Trophoblast cell (in vitro differentiated cells and primary cell): ENCODE data around the gene PLEKHJ1.
A peak's percentile ranks its signal among the peaks of the same experiment; 100 is the strongest.

Source experiments
- DNase-seq, 2 donors: peaks; one replicate each; pipeline ENCODE4 v3.0.0-alpha.2; 2016
- H2AFZ ChIP-seq: 2 replicates; pipeline ENCODE4 v1.6.1; 2013; ENCODE audit warnings: low read length, moderate library complexity, mild to moderate bottlenecking; ENCODE audit not compliant: insufficient read depth, poor library complexity
- H2AK5ac ChIP-seq: 2 replicates; pipeline ENCODE4 v1.6.1; 2013; ENCODE audit warnings: mild to moderate bottlenecking, low read length
- H2BK120ac ChIP-seq: 2 replicates; pipeline ENCODE4 v1.6.1; 2013; ENCODE audit warnings: low read length, mild to moderate bottlenecking, moderate library complexity; ENCODE audit not compliant: insufficient read depth, poor library complexity
- H2BK12ac ChIP-seq: 2 replicates; pipeline ENCODE4 v1.6.1; 2013; ENCODE audit warnings: mild to moderate bottlenecking, low read length, moderate library complexity
- H2BK5ac ChIP-seq: 2 replicates; pipeline ENCODE4 v1.6.1; 2013; ENCODE audit warnings: low read length, low read depth, moderate library complexity, mild to moderate bottlenecking; ENCODE audit not compliant: poor library complexity
- H3K14ac ChIP-seq: 2 replicates; pipeline ENCODE4 v1.6.1; 2013; ENCODE audit warnings: mild to moderate bottlenecking, low read length
- H3K18ac ChIP-seq: 2 replicates; pipeline ENCODE4 v1.6.1; 2013; ENCODE audit warnings: mild to moderate bottlenecking, low read length
- H3K23ac ChIP-seq: 2 replicates; pipeline ENCODE4 v1.6.1; 2013; ENCODE audit warnings: low read length
- H3K27ac ChIP-seq: 2 replicates; pipeline ENCODE4 v1.5.1; 2013; ENCODE audit warnings: low read depth, mild to moderate bottlenecking, inconsistent platforms, low read length, moderate library complexity
- H3K27me3 ChIP-seq: 2 replicates; pipeline ENCODE4 v1.6.1; 2013; ENCODE audit warnings: inconsistent platforms, mild to moderate bottlenecking, low read length, moderate library complexity; ENCODE audit not compliant: insufficient read depth
- H3K36me3 ChIP-seq, 2 experiments: 1 replicate in 1 of 2; 2 replicates in 1 of 2; pipeline ENCODE4 v1.6.1; 2013; ENCODE audit warnings: low read length in 2 of 2, mild to moderate bottlenecking in 2 of 2, moderate library complexity in 1 of 2; ENCODE audit not compliant: insufficient read depth in 2 of 2, control insufficient read depth in 1 of 2
- H3K4ac ChIP-seq: 2 replicates; pipeline ENCODE4 v1.6.1; 2013; ENCODE audit warnings: low read depth, mild to moderate bottlenecking, low read length, moderate library complexity
- H3K4me1 ChIP-seq, 2 experiments: 1 replicate in 1 of 2; 2 replicates in 1 of 2; pipeline ENCODE4 v1.6.1; 2013; ENCODE audit warnings: low read length in 2 of 2, mild to moderate bottlenecking in 2 of 2, moderate library complexity in 1 of 2; ENCODE audit not compliant: insufficient read depth in 2 of 2, control insufficient read depth in 1 of 2
- H3K4me2 ChIP-seq: 2 replicates; pipeline ENCODE4 v1.6.1; 2013; ENCODE audit warnings: inconsistent platforms, mild to moderate bottlenecking, low read length, moderate library complexity
- H3K4me3 ChIP-seq: 2 replicates; pipeline ENCODE4 v1.5.1; 2013; ENCODE audit warnings: mild to moderate bottlenecking, low read depth, low read length, inconsistent platforms
- H3K79me1 ChIP-seq: one replicate; pipeline ENCODE4 v1.6.1; 2013; ENCODE audit warnings: low read length
- H3K79me2 ChIP-seq: 2 replicates; pipeline ENCODE4 v1.6.1; 2013; ENCODE audit warnings: low read length, mild to moderate bottlenecking; ENCODE audit not compliant: control insufficient read depth, insufficient read depth, poor library complexity
- H3K9ac ChIP-seq: 2 replicates; pipeline ENCODE4 v1.6.1; 2013; ENCODE audit warnings: mild to moderate bottlenecking, low read length
- H3K9me3 ChIP-seq: 2 replicates; pipeline ENCODE4 v1.6.1; 2013; ENCODE audit warnings: low read depth, mild to moderate bottlenecking, control low read depth, inconsistent platforms, low read length; ENCODE audit not compliant: insufficient read depth
- H4K12ac ChIP-seq: 2 replicates; pipeline ENCODE4 v1.6.1; 2013; ENCODE audit warnings: low read depth, mild to moderate bottlenecking, low read length, moderate library complexity
- H4K8ac ChIP-seq: 2 replicates; pipeline ENCODE4 v1.6.1; 2013; ENCODE audit warnings: low read depth, mild to moderate bottlenecking, low read length, moderate library complexity
- H4K91ac ChIP-seq: one replicate; pipeline ENCODE4 v1.6.1; 2013; ENCODE audit warnings: low read depth, mild to moderate bottlenecking, low read length, moderate library complexity
- WGBS: extraction: QIAGEN DNeasy Blood & Tissue Kit; methylation state at CpG from one replicate; pipeline ENCODE4 v1.1.7; 2013; ENCODE audit warnings: missing lambda C conversion rate; ENCODE audit not compliant: insufficient read length, insufficient coverage; ENCODE audit errors: extremely low coverage; 5-methylcytosine and 5-hydroxymethylcytosine counted together

The PLEKHJ1 gene

DNA sequence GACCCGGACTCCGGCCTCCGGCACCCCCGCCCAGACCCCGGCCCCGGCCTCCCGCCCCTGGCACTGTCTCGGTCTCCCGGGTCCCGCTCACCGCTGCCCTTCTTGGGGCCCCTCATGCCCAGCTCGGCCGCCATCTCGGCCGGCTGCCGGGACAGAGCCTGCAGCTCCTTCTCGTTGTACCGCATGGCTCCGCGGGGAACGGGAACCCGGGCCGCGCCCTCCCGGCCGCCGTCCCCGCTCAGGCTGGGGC lies 140 bp downstream of the PLEKHJ1 start:
- Histone ChIP-seq H3K23ac (no peak overlapping the region), H3K18ac (peak overlapping the region; percentile 77), H3K79me2 (peaks cover 50% of the 10 kb centered on the region), H2BK5ac (peak overlapping the region; percentile 58), H4K12ac (peak overlapping the region; percentile 86), H2AK5ac (no peak overlapping the region), H3K4me1 (peaks cover 12 to 15% of the 10 kb centered on the region in 2 experiments), H2BK12ac (no peak overlapping the region), H3K27me3 (no peaks in the 10 kb centered on the region), H3K4ac (peak overlapping the region; percentile 90), H3K4me2 (peak overlapping the region; percentile 92), H4K8ac (peak overlapping the region; percentile 91), H3K79me1 (peaks cover 16% of the 10 kb centered on the region), H3K14ac (peak overlapping the region; percentile 91), H3K9me3 (peaks cover 2% of the 10 kb centered on the region), H3K36me3 (peaks cover 35 to 43% of the 10 kb centered on the region in 2 experiments), H3K4me3 (peak overlapping the region; percentile 87), H3K27ac (peak overlapping the region; percentile 63), H3K9ac (peak overlapping the region; percentile 87), H2BK120ac (peak overlapping the region; percentile 56), H4K91ac (peak overlapping the region; percentile 79), H2AFZ (peak overlapping the region; percentile 59)
- DNase-seq: no peak
- no CpG with 5 or more reads among the region's 28 CpGs for WGBS

DNA sequence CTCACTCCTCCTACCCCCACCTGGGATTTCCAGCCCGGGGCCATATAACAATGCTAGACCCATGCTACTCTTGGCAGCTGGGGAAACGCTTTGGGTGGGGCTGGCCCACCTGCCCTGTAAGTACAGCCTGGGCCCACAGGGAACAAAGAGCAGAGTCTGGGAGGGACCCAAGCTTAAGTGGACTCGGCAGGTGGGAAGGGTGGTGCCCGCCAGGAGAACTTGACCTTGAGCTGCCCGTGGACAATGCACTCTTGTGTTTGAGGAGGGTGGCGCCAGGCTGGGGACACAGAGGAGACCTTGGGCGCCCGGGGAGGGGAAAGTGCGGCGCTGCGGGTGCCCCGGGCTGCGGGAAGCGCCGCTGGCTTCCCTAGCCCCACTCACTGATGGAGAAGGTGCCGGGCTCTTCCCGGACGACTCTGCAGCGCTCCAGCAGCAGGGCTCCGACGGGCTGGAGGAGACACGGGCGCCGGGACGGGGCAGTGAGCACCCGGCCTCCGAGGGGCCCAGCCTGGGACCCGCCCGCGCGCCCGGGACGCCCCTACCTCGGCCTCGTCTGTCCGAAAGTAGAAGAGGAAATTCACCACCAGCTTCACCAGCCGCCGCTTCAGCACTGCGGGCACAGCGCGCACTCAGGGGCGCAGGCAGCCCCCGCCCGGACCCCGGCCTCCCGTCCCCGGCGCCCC lies 607 bp downstream of the PLEKHJ1 start:
- H2BK120ac ChIP-seq: peak overlapping the region; percentile 44
- peak overlapping the region; percentile 79 for H4K91ac ChIP-seq
- H3K4me2 ChIP-seq: peak overlapping the region; percentile 65
- H3K9me3 ChIP-seq: no peaks in the 10 kb centered on the region
- peak overlapping the region; percentile 42 for H2BK5ac ChIP-seq
- peak overlapping the region; percentile 87 for H3K4me3 ChIP-seq
- no peaks in the 10 kb centered on the region for H3K27me3 ChIP-seq
- H3K23ac ChIP-seq: no peak overlapping the region
- peak overlapping the region; percentile 47 for H2AFZ ChIP-seq
- peak overlapping the region; percentile 87 for H3K9ac ChIP-seq
- peak overlapping the region; percentile 16 for H2AK5ac ChIP-seq
- peak overlapping the region; percentile 78 for H3K14ac ChIP-seq
- H3K36me3 ChIP-seq: peaks cover 36 to 42% of the 10 kb centered on the region in 2 experiments
- peak overlapping the region; percentile 90 for H3K4ac ChIP-seq
- no CpG with 5 or more reads among the region's 48 CpGs for WGBS
- peak overlapping the region; percentile 9 for H3K27ac ChIP-seq
- peaks cover 16% of the 10 kb centered on the region for H3K79me1 ChIP-seq
- H2BK12ac ChIP-seq: no peak overlapping the region
- H3K79me2 ChIP-seq: peaks cover 46% of the 10 kb centered on the region
- peak; percentile 73 to 76 for DNase-seq
- H4K8ac ChIP-seq: peak overlapping the region; percentile 91
- peaks cover 12% of the 10 kb centered on the region in 2 experiments for H3K4me1 ChIP-seq
- peak overlapping the region; percentile 33 for H4K12ac ChIP-seq
- peak overlapping the region; percentile 63 for H3K18ac ChIP-seq

DNA sequence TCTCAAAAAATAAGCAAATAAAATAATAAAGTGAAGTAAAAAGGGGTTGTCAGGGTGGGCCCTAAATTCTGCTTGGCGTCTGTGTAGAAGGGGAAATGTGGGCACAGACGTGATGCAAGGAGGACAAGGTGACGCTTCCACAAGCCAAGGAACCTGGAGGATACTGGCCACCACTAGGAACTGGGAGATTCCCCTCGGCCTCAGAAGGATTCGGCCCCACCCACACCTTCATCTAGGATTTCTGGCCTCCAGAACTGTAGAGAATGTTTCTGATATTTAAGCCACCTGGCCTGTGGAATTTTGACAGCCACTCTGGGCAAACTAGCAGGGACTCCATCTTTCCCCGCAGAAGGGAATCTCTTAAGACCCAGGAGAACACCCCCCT lies 1.1 kb downstream of the PLEKHJ1 start:
- Histone ChIP-seq H4K91ac (peak overlapping the region; percentile 79), H3K14ac (peak overlapping the region; percentile 78), H3K79me1 (peaks cover 16% of the 10 kb centered on the region), H2BK5ac (no peak overlapping the region), H3K27me3 (no peaks in the 10 kb centered on the region), H4K12ac (peak overlapping the region; percentile 33), H3K4me2 (peak overlapping the region; percentile 65), H3K4me1 (peaks cover 12% of the 10 kb centered on the region in 2 experiments), H4K8ac (no peak overlapping the region), H3K9ac (peak overlapping the region; percentile 87), H3K18ac (no peak overlapping the region), H3K23ac (no peak overlapping the region), H3K79me2 (peaks cover 41% of the 10 kb centered on the region), H2AK5ac (no peak overlapping the region), H2BK12ac (no peak overlapping the region), H3K36me3 (peaks cover 39 to 42% of the 10 kb centered on the region in 2 experiments), H2BK120ac (peak overlapping the region; percentile 44), H3K4me3 (peak overlapping the region; percentile 87), H3K27ac (no peak overlapping the region), H3K9me3 (no peaks in the 10 kb centered on the region), H3K4ac (peak overlapping the region; percentile 90), H2AFZ (no peak overlapping the region)
- WGBS: no CpG with 5 or more reads among the region's 6 CpGs
- DNase-seq: peak; percentile 75 to 83

DNA sequence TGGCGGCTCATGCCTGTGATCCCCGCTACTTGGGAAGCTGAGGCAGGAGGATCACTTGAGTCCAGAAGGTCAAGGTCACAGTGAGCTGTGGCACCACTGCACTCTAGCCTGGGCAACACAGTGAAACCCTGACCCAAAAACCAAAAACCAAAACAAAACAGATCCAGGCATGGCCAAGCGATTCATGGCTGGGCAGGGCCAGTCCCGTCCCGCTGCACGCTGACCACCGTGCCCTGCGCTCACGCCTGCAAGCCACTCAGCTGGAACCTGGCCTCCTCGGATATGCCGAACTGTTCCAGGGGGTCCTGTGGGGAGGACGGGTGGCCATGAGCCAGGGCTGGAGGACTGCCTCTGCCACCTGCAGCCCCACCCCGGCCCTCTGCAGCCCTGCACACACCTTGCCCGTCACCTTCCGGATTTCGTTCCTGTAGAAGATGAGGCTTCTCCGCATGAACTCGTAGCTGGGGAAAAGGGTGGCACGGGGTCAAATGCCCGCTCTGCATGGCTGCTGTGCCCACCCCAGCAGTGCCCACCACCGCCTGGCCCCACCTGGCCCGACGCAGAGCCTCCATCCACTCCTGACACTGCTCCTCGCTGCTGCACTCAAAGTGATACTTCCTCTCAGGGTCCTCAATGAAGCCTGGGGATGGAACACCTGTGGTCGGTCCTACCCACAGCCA lies 2.4 kb downstream of the PLEKHJ1 start:
- Histone ChIP-seq H3K18ac (no peak overlapping the region), H2AFZ (no peak overlapping the region), H3K14ac (no peak overlapping the region), H3K4ac (peak overlapping the region; percentile 64), H3K27ac (no peak overlapping the region), H4K91ac (no peak overlapping the region), H2AK5ac (no peak overlapping the region), H3K9ac (no peak overlapping the region), H2BK12ac (no peak overlapping the region), H4K8ac (no peak overlapping the region), H3K79me1 (peaks cover 16% of the 10 kb centered on the region), H3K27me3 (no peaks in the 10 kb centered on the region), H3K36me3 (peaks cover 47 to 51% of the 10 kb centered on the region in 2 experiments), H3K4me3 (no peak overlapping the region), H2BK5ac (no peak overlapping the region), H4K12ac (no peak overlapping the region), H3K4me2 (no peak overlapping the region), H3K9me3 (no peaks in the 10 kb centered on the region), H3K4me1 (peaks cover 12% of the 10 kb centered on the region in 2 experiments), H3K23ac (no peak overlapping the region), H3K79me2 (peaks cover 35% of the 10 kb centered on the region), H2BK120ac (no peak overlapping the region)
- no peak for DNase-seq
- no CpG with 5 or more reads among the region's 25 CpGs for WGBS
